ENCODE data around the gene ZSCAN21. TPM values are rescaled to one million over a fixed set of nuclear protein-coding genes. Genes with fewer than 3 reads are reported as not detected.

The ZSCAN21 gene
- total and polyA plus RNA-seq, 10 of the 15 experiments (the other 5 are each of a cell fraction or from before 2014, with no cell fraction given): 1.9 to 9.6 (median 7.1) TPM

GRCh38 chr7:100019908-100020307 lies 29.7 kb upstream of the ZSCAN21 start:
- intact Hi-C loops (cut with micrococcal nuclease; ENCODE audit: unreplicated experiment): loop anchor here (5.0 kb wide), 1 partner anchor 62 kb away; the partner anchor contains the start of gene ZNF3
- Histone ChIP-seq H3K9ac (ENCODE audit: control insufficient read depth, insufficient read depth, low read length) (no peak overlapping the region), H3K79me2 (ENCODE audit: control insufficient read depth, insufficient read depth, low read length) (peaks cover 48% of the 10 kb centered on the region), H3K4me3 (no peak overlapping the region), H3K9me3 (replicated peaks; ENCODE audit: control insufficient read depth, insufficient read depth, low read length) (no peaks in the 10 kb centered on the region), H3K27ac (ENCODE audit: control insufficient read depth, insufficient read depth) (no peak overlapping the region), H3K4me1 (ENCODE audit: control insufficient read depth, insufficient read depth, low read length) (peaks cover 4% of the 10 kb centered on the region; the same call in 1 of the 2 replicates), H3K4me2 (ENCODE audit: control insufficient read depth, insufficient read depth) (no peak overlapping the region), H3K36me3 (ENCODE audit: control insufficient read depth in 2 of 2, insufficient read depth in 2 of 2, low read length in 1 of 2) (peaks cover 9 to 11% of the 10 kb centered on the region in 2 experiments), H3K27me3 (replicated peaks in 1 of 2; ENCODE audit: control insufficient read depth in 2 of 2, insufficient read depth in 2 of 2, low read length in 1 of 2) (no peaks in the 10 kb centered on the region), H2AFZ (ENCODE audit: control insufficient read depth, low read depth, low read length) (no peak overlapping the region), H4K20me1 (ENCODE audit: control insufficient read depth, insufficient read depth) (no peaks in the 10 kb centered on the region)
- WGBS (ENCODE audit: insufficient coverage, insufficient replicate concordance, low lambda C conversion rate, missing lambda C conversion rate): 96% methylated on average over 7 of the region's 7 CpGs
- DNase-seq (ENCODE audit: low read depth, low spot score): no peak
- ChIA-PET SMC1A (ENCODE audit: uncharacterized antibody, unreplicated experiment) (no interaction called here), CTCF (interaction anchor here (0.7 kb wide), 2 partner anchors 75 to 106 kb away, joined by 3 read pairs; no protein-coding TSS in a partner anchor), RAD21 (ENCODE audit: unreplicated experiment) (no interaction called here), POLR2A (interaction anchor here (0.6 kb wide), 1 partner anchor 632 kb away, joined by 3 read pairs; no protein-coding TSS in a partner anchor)
- TF ChIP-seq CBX3 (IDR thresholded peaks at IDR 0.05; ENCODE audit: borderline replicate concordance, low read depth) (no peak), PML (IDR thresholded peaks at IDR 0.05; ENCODE audit: low read length) (no peak), ATF2 (IDR thresholded peaks at IDR 0.05; ENCODE audit: low read length) (no peak), ZBED1 (IDR thresholded peaks at IDR 0.05; ENCODE audit: borderline replicate concordance) (no peak), HDGF (IDR thresholded peaks at IDR 0.05) (no peak), MYB (IDR thresholded peaks at IDR 0.05; ENCODE audit: borderline replicate concordance, low read depth, low read length) (no peak), EP300 (IDR thresholded peaks at IDR 0.05; ENCODE audit: borderline replicate concordance in 1 of 2, control insufficient read depth in 1 of 2, low read depth in 2 of 2, low read length in 2 of 2) (no peak)
- in situ Hi-C loops (cut with MboI): no loop called here
- no peak for FAIRE-seq
- no TSS peak for BruUV-seq (replicated peaks)
- no peak for ATAC-seq

Measured in GM12878 (cell line).